CD4-positive, alpha-beta T cell treated with Interleukin-17A for 1 hour (primary cell): ENCODE measurements around the gene ANAPC15.

Experiments used
- DNase-seq: peaks from one replicate; pipeline ENCODE4 v3.0.0-alpha.2; 2020

ANAPC15 gene

DNA sequence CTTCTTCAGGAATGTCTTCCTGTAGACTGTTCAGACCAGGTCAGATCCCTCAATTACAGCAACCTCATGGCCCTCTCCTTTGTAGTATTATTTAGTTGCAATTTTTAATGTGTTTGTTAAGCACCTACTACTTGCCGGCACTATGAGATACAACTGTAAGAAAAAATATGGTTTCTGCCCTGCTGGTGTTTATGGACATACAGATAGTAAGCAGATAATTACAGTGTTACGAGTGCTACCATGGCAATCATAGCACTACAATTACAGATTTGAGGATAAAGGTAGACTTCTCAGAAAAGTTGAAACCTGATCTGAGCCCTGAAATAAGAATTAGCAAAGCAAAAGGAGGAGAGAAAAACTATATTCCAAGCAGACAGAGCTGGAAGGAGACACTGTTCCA, 29.1 kb downstream of the ANAPC15 start:
- DNase-seq, result no peak

DNA sequence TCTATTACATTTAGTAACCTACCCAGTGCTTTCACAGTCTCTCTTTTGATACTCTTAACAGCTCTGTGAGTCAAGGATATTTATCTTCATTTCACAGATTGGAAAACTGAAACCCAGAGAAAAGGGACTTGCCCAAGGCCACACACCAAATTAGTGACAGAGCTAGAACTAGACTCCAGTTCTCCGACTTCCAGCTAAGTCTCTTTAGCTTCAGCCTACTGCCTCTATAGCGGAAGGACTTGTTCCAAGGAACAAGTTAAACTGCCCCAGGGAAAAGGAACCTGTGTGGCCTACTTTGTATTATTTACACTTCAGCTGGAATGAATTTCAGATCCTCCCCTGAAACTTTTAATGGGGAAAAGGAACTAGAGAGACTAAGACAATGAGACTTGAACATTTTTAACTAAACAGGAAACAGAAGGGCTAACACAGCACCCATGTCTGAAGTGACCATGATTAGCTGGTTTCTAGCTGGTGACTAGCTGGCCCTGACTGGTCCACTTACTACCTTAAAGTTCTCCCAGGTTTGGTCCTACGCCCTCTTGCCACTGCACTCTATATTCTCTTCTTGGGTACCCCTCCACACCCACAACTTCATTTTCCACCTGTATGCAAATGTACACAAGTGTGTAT, 30.6 kb downstream of the ANAPC15 start:
- no peak for DNase-seq

DNA sequence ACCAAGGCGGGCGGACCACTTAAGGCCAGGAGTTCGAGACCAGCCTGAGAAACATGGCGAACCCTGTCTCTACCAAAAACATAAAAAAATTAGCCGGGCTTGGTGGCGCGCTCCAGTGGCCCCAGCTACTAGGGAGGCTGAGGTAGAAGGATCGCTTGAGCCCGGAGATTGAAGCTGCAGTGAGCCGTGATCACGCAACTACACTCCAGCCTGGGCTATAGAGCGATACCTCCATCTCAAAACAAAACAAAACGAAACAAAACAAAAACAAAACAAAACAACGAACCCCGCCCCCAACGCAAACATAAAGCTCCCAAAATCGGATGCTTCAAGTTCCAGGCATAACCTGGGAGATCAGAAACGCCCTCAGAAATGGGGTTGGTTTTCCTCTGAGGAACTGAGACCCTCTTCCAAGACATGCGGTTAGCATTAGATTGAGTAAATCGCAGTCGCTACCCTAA, 31.3 kb downstream of the ANAPC15 start:
- DNase-seq, result no peak

DNA sequence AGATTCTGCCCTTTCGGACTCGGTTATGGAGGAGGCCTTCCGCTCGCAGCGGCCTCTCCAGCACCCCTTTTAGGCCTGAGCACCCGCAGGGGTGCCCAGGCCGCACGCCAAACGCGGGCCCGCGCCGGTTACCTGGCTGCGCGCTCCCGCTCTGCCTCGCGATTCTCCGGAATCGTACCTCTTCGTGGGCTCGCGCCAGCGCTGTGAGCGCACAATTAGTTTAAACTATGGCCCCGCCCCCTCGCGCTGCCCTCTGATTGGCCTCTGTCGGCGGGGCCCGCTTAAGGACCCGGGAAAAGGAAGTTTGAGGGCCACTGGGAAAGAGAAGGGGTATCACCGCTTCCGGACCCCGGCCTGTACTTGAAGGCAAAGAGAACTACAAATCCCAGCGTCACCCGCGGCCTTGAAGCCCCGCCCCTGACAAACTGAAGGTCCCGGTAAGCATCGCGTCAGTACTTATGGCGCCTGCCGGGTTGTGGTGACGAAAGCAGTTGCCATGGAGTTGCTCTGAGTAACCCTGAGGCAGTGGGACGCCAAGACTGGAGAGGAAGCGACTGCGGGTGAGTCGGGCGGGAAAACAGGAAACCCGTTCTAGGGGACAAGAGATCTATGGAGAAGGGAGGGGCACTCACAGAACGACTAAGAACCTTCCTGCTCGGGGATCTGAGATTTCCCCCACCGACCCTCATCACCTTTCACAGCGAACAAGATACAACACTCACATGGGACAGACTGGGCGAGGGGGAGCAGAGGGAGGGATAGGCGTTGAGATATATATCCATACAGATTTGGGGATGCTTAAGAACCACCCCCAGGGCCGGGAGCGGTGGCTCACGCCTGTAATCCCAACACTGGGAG, 31.9 kb downstream of the ANAPC15 start, which contains the start of the genes LRRC51 and NUMA1:
Gene LRRC51, plus strand, starts transcription at position 525 of the 858 bp plus-strand sequence. CDS start 8,234 bp downstream, outside the sequence.
Gene NUMA1, minus strand, starts transcription at position 217 of the 858 bp plus-strand sequence. CDS start 44,599 bp downstream, outside the sequence.
- DNase-seq, result peak; percentile 100

DNA sequence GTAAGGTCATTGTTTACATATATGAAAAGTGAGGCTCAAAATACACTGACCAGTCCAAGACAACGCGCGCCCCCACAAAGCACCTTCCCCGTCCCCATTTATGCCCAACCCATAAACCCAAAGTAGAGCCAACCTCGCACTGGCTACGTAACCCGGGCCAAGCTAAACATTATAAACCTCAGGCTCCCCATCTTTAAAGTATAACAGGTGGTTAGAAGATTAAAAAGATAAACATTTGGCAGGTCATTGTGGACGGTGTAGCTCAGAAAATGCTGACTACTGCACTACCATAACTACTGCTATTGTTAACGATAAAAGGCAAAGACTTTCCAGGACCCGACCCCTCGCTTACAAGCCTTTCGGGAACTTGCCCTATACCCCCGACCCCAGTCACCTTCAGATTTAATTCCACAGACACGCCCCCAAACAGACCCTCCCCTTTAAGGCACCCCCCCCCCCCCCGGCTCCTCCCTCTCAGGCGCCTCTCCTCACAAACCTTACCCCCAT, 32.6 kb downstream of the ANAPC15 start:
- DNase-seq, result peak; percentile 61

DNA sequence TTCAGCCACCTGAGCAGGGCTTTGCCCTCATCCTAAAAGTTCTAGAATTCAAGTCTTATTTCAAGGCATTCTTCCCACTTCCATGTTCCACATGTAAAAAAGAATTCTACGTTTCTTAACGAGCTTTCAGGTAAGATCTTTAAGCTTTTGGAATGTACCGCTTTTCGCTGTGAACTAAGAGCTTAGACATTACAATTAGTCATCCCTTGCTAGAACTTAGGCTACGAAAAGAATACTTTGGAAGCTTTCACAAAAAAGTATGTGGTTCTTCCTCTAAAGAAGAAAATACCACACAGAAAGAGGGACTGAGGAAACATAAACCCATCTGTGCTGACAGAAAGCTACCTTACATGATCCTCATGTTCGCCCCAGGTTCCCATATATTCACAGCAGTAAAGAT, 34.0 kb downstream of the ANAPC15 start:
- no peak for DNase-seq

DNA sequence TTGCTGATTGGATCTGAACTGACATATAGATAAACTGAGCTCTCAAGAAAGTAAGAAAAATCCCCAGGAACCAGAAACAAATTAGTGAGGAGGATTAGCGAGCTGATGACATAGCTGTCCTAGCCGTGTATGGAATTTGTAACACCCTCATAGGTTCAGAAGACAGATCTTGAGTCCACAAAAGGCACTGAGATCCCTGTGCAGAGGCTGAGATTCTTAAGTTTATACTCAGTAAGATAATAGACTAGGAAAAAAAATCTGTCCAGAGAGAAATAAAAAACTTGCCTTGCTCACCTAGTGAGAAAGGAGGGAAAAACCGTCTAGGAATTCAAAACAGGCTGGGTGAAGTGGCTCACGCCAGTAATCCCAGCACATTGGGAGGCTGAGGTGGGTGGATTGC, 36.7 kb downstream of the ANAPC15 start:
- no peak for DNase-seq

DNA sequence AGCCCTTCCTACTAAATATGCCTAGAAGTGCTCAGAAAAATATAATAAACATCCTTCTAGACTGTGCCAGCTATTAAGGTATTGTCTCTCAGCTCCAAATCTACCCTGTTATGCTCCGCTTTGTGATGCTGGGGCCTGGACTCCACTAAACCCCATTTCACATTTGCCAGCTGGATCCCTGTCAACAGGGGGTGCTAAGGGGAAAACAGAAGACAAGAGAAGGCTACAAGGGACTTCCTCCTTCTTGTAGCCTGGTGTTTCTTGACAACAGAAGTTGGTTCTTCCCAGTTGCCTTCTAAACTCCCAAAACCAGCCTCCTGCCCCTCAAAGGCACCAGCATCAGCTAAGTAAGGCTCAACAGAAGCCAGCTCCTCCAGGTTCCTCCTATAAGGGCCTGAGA, 37.4 kb downstream of the ANAPC15 start:
- peak; percentile 29 for DNase-seq

DNA sequence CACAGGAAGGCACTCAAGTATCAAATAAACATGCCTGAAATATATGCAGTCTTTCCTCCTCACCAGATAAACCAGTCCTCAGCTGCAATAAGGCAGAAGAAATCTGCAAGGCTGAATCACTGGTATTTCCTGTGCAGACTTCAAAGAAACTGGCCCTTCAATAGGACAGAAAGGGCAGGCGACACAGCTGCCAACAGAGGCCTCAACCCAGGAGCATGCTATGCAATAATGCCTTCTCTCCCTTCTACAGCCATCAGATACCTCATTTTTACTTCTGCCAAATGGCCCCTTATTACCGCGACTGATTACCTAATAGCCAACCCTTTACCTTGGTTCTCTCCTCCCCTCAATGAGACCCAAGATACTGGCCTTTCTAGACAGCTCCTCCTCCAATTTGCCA, 40.1 kb downstream of the ANAPC15 start:
- no peak for DNase-seq

DNA sequence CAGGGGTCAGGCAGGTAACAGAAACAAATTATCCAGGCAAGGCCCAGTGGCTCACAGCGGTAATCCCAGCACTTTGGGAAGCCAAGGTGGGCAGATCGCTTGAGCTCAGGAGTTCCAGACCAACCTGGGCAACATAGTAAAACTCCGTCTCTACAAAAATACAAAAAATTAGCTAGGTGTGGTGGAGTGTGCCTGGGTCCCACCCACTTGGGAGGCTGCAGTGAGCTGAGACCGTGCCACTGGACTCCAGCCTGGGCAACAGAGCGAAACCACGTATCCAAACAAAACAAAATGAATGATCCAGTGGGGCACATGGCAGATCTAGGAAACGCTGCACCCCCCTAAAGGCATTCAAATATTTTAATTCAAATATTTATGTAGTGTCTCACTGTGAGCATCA, 42.0 kb downstream of the ANAPC15 start:
- DNase-seq, result no peak

DNA sequence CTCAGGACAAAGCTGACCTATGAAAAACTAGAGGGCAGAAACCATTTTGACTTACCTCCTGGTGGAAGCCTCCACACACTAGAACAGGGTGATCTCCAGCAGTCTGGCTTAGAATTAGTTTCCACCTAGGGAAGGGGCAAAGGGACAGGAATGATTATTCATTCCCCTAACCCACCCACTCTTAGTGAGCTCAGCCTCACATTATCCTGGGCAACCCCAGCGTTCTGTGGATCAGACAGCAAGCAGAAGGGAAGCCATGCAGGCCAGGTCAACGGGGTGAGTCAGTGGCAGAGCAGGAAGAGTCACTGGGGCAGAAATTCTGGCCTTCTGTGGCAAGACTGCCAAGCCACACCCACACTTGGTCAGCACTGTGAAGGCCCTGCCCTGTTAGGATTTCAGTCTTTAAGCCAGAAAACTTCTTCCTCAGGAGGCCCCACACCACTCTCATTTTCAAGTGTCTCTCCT, 42.7 kb downstream of the ANAPC15 start:
- peak; percentile 25 for DNase-seq

DNA sequence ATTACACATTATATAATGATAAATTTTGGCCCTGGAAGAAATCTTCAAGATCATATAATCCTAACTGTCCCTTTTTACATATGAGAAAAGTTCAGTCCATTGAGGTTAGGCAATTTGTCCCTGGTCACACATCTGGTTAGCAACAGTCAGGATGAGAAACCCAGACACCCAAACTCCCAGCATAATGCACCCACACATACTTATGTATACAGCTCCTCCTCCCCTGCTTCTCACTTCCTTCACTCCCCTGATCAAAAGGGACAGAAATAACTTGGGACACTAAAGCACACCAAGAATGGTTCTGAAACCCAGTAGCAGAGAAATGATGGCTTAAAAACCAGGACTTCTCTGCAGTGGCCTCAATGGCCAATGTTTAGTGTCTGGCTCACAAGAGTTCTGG, 43.3 kb downstream of the ANAPC15 start:
- no peak for DNase-seq

DNA sequence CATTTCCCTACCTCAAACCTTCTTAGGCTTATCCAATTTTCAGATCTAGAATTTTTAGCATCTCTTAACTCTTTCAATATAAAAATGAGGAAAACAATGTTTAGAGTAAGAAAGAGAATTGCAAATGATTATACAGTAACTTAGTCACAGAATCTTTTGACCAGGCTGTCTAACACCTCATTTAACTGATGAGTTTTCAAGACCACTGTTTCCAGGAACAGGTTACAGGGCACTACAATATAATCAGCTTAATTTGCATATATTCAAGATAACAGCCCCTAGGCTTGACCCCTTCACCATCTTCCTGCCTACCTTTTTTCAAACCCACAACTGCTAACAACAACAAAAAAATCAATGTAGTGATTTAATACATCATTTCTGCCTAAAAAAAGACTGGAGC, 44.8 kb downstream of the ANAPC15 start:
- no peak for DNase-seq

DNA sequence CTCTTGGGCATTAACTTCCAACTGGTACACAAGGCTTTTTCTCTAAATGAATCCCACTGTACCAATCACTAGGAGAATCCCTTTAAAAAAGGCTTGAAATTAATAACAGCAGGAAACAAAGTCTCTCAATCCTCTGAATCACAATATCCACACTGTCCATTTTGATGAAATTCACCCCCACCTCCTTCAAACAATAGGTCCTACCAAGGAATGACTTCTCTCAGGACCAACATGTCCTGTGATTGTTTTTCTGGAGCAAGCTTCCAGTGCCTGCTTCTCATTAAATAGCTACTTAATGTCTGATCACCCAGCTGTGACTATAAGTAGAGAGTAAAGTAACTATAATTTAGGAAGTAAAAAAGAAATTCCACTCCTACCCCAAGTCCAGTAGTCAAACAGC, 45.2 kb downstream of the ANAPC15 start:
- DNase-seq, result no peak

DNA sequence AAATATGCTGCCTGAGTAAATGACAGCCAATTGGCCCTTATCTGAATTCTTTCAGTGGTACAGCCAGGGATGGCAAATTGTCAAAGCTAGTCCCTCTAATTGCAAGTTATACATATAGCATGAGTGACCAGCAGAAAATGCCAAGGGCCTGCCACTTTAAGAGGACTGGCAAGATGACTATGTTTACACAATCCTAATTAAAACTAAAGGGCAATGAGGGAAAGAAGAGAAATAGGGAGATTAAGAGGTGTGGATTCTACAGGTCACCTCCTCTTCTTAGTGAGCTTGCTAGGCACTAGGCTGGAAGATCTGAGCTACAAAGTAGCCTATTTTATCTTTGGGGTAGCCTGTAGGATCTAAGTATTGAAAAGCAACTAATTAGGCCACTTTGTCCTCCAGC, 45.6 kb downstream of the ANAPC15 start:
- DNase-seq, result no peak

DNA sequence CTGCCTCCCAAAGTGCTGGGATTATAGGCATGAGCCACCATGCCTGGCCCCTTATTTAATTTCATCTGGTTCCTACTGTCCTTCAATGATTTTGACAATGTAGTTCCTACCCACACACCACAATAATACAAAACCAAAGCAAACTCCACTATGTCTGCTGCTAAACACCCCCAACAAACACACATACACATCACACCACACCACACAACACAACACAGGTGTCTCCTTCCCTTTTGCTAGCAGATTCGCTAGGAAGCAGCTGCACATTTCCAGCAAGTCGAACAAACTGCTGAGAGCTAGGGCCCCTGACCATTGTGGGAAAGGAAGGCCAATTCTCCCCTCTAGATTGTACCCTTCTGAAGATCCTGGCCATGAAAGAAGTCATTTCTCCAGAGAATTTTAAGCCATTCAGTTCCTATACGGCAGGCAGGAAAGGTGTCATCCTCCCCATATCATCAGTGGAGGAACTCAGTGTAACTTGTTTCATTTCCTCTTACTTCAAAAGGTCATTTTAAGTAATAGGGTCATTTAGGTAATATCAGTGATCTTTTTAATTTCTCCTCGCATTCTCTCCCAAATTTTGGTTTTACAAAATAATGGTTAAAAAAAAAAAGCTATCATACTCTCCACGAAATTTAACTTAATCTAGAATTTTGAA, 50.6 kb downstream of the ANAPC15 start:
- no peak for DNase-seq
